ENCODE results near the gene MRPL28.
"Not testable (repeated sequence)": the region's sequence is repeated elsewhere in the genome, so short reads cannot be mapped to it uniquely, and the experiment has no call there.

MRPL28 gene

DNA sequence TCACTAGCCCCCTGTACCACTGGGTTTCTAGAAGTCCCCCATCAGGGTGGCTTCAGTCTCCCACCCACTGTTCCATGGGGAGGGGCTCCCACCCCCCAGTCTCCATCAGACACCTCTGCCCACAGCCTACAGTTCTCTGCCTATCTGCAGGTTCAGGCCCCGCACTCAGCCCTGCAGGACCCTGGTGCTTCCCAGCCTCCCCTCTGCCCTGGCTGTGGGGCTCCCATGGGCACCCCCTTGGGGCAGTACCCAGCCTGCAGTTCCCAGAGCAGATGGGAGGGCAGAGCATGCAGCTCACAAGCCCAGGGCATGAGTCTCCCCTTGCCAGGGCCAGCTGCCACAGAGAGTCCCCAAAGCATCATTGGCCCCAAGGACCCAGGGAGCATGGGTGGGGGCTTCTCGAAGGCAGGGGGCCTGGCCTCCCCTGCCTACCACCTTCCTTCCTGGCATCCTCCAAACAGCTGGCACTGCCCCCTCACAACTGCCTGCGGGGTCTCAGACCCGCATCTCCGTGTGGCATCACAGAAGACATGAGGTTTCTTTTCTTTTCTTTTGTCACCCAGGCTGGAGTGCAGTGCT, 2.8 kb upstream of the MRPL28 start:
- no peak for FAIRE-seq

- no peak for FAIRE-seq
These were observed 2.1 kb upstream of the MRPL28 start for GRCh38 chr16:372302-372983.

DNA sequence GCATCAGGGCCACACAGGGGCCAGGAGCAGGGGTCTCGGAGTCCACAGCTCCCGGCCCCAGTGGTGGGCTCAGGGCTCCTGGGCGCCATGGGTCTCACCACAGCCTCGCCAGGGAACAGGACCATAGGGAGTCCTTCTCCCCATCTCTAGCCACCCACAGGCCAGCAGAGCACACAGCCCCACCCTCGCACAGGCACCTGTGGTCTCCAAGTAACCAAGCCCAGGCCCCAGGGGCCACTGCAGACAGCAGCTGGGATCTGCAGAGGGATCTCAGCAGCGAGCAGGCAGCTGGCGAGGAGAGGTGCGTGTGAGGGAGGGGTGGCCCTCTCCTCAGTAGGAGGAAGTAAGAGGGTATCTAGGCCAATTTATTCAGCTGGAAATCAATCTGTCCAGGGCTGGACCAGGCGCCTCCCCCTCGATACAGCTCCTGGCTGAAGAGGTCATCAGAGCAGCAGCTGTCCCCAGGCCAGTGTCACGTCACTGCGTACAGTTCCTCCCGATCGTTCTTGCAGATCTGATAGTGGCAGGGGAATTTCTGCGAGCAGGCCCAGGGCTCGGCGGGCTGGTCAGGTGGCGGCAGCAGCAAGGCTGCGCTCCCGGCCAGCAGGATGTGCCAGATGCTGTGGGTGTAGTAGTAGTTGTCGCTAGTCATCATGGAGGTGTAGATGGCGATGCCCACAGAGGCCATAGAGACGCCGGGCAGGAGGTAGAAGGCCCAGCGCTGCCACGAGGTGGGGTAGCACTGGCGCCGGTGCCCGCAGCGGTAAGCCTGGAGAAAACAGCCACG, 1.4 kb upstream of the MRPL28 start:
- no peak for FAIRE-seq

DNA sequence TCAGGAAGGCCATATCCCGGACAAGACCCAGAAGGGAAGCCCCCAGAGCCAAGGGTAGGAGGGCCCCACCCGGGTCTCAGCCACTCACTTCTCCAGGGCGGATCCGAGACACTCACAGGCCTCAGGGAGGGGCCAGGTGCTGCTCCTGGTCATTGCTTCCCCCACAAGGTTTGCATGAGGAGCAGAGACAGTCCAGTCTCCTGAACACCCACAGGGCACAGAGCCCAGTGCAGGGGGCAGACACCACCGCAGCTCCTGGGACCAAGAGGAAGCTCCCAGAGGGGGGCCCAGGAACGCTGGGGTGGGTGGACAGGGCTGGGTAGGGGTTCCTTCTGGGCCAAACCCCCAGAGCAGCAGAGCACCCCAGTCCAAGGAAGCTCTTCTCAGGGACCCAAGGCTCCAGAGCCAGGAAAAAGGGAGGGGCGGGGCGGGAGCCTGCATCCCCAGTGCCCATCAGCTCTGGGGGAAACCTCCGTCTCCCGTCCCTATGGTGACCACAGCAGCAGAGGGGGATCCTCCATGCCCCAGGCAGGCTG, 709 bp upstream of the MRPL28 start:
- FAIRE-seq = no peak

DNA sequence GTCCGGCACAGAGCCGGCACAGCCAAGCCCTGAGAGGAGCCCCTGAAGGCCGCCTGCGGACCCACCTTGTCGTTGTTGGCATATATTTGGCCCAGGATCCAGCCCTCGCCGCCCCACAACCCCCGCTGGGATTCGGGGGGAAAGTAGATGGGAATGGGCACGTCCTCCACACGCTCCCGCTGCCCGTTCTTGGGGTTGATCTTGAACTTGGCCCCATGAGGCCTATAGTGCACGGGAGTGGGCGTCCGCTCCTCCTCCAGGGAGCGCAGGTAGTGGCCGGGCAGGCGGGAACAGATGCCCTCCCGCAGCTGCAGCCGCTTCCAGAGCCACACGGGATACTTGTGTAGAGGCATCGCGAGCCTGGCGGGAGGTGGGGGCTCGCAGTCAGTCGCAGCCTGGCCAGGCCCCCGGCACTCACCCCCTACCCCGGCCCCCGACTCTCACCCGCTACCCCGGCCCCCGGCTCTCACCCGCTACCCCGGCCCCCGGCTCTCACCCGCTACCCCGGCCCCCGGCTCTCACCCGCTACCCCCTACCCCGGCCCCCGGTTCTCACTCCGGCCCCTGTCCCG, 387 bp downstream of the MRPL28 start:
- FAIRE-seq = no peak

- no peak for FAIRE-seq
These were observed 968 bp downstream of the MRPL28 start for GRCh38 chr16:369275-369865.

GRCh38 chr16:368388-369158, 1.8 kb downstream of the MRPL28 start:
- no peak for FAIRE-seq

DNA sequence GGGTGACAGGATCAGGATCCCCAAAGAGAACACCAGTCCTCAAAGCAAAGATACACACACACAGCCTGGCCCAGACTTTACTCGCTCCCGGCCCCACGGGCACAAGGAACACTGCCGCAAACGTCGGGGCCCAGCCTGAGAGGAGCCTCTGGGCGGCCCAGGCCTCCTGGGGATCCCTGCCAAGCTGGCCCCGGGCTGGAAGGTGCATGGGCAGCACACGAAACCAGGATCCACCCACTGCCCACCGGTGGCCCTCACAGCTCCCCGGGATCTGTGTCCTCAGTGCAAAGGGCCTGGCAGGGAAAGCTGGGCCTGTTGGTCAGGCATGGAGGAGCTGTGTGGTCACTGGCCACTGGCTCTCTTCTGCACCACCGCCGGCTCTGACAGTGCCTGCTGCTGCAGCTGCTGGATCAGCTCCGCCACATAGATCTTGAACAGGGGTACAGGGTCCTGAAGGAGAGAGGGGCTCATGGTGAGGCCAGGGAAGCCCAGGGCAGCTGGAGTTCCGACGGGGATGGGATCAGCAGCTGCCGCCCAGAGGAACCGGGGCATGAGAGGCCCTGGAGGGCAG, 2.9 kb downstream of the MRPL28 start:
- FAIRE-seq = no peak

- no peak for FAIRE-seq
These were observed 3.9 kb downstream of the MRPL28 start for GRCh38 chr16:366476-366875.

GRCh38 chr16:364595-365491, 5.5 kb downstream of the MRPL28 start:
- FAIRE-seq = no peak

- no peak for FAIRE-seq
These were observed 6.4 kb downstream of the MRPL28 start for GRCh38 chr16:363766-364490.

- FAIRE-seq = no peak
These were observed 7.1 kb downstream of the MRPL28 start for GRCh38 chr16:363110-363765.

GRCh38 chr16:362702-362999, 7.7 kb downstream of the MRPL28 start:
- not testable (repeated sequence) for FAIRE-seq

DNA sequence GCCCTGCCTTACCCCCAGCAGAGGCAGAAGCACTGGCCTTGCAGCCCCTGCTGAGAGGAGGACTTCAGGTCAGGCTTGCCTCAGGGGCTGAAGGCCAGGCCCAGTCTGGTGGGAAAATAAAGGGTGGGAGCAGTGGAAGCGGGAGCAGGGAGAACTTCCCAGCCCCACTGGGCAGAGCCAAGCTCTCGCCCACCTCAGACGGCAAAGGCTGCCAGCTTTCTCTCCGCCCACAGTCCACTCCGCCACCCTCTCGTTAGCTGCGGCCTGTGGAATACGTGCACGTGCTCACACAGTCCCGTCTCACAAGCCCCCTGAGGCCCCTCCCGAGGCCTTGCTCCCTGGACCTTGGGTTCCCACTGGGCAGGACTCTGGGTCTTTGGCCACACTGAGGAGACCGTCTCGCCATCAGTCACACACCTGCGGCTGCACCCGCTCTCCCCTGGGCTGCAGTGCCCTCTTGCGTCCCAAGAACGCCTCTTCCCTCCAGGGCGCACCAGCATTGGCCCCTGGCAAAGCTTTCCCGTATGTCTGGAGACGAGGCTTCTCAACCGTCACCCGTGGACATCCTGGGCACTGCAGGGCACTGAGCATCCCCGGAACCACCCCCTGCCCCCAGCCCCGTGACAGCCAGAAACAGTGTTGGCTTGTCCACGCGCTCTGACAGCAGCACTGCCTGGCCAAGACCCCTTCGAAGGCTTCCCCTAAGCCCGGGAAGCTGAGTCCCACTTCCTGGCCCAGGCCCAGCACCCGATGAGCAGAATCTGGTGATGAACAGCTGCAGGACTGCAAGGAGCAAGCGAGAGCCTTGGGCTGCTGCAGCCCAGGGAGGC, 8.3 kb downstream of the MRPL28 start:
- FAIRE-seq = no peak

DNA sequence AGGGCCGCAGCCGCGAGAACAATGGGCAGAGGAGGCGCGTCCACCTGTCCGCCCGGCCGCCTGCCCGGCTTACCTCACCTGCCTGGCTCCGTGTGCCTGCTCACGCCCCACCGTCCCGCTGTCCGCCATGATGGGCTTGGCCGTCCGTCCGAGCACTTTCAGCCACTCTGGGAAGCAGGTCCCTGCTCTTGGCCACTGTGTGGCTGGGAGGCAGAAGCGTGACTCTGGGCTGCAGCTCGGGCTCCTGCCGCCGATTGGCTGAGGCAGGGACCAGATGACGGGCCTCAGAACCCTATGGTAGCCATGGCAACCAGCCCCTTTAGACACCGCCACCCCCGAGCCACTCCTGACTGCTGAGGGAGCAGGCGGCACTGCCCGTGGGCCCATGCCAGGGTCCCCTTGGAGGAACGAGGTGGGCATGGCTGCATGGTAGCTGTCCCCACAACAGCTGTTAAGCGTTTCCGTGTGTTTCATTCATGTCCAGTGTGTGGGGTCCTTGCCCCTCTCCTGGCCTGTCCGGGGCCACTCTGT, 8.9 kb downstream of the MRPL28 start:
- no peak for FAIRE-seq

GRCh38 chr16:360698-361336, 9.5 kb downstream of the MRPL28 start:
- no peak for FAIRE-seq

DNA sequence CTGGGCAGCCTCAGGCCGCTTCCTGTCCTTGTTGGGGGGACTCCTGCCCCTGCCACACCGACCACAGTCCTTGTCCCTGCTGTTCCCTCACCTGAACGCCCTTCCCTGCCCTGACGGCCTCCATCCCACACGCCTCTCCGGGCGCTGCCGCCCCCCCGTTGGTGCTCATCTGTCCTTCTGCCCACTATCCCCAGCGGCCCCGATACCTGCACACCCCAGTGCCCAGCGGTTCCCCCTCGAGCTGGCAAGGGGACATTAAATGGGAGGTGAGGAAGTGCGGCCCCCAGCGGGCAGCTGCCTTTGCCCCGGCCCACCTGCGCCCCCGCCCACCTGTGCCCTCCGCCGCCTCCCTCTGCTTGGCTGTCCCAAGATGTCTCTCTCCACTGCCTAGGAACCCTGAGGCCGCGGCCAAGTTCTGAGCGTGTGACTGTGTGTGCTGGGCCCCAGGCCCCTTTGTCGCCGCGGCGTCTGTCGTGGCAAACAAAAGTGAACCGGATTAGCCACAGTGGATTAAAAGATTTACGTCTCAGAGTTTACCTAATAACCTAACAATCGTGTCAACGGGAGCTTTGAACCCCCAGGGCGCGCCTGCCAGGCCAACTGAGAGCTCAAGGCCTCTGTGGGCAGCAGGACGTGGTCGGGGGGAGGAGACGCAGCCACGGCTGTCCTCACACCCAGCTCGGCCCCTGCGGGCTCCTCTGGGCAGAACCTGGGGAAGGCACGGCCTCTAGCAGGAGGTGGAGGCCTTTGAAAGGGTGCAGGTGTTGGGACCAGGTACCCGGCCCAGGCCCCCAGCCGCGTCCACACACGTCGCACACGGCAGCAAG, 10.3 kb downstream of the MRPL28 start:
- no peak for FAIRE-seq

All from colon (tissue), 2 donors.